ENCODE data around the gene PFKM.
A peak's percentile ranks its signal among the peaks of the same experiment; 100 is the strongest.

The PFKM gene

DNA sequence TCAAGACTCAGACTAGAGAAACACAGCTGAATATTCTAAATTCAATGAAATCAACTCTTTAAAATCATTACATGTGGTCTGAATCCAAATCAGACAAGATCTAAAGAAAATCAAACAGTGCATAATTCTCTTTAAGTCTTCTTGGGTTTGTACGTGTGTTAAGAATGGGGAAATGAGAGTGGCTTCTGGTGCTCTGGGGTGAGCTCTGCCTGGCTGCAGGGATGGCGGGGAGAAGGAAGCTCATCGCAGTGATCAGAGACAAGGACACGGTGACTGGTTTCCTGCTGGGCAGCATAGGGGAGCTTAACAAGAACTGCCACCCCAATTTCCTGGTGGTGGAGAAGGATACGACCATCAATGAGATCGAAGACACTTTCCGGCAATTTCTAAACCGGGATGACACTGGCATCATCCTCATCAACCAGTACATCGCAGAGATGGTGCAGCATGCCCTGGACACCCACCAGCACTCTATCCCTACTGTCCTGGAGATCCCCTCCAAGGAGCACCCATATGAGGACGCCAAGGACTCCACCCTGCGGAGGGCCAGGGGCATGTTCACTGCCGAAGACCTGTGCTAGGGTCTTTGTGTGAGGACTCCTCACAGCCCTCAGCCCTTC is 34.2 kb upstream of the PFKM start:
- no peak overlapping the region for H3K4me3 ChIP-seq (ENCODE audit: low read length)
- no peak overlapping the region for H3K4me2 ChIP-seq (ENCODE audit: low read length)
- H2AFZ ChIP-seq (ENCODE audit: low read depth, low read length) = no peak overlapping the region
- H3K9me3 ChIP-seq (ENCODE audit: insufficient read depth, low read length) = no peaks in the 10 kb centered on the region
- H3K27ac ChIP-seq (ENCODE audit: low read length) = 0 out of 2 replicates have a peak overlapping the region, but pooled peaks have one; percentile 8
- peaks cover 33% of the 10 kb centered on the region for H3K36me3 ChIP-seq (replicated peaks; ENCODE audit: low read depth, low read length)
- H3K4me1 ChIP-seq (ENCODE audit: low read length) = peaks cover 8% of the 10 kb centered on the region
- H3K27me3 ChIP-seq (ENCODE audit: low read depth, low read length) = no peaks in the 10 kb centered on the region
- no peak for TF ChIP-seq EZH2phosphoT487 (IDR thresholded peaks at IDR 0.05; ENCODE audit: low read depth)
- TF ChIP-seq, protein P1, sequence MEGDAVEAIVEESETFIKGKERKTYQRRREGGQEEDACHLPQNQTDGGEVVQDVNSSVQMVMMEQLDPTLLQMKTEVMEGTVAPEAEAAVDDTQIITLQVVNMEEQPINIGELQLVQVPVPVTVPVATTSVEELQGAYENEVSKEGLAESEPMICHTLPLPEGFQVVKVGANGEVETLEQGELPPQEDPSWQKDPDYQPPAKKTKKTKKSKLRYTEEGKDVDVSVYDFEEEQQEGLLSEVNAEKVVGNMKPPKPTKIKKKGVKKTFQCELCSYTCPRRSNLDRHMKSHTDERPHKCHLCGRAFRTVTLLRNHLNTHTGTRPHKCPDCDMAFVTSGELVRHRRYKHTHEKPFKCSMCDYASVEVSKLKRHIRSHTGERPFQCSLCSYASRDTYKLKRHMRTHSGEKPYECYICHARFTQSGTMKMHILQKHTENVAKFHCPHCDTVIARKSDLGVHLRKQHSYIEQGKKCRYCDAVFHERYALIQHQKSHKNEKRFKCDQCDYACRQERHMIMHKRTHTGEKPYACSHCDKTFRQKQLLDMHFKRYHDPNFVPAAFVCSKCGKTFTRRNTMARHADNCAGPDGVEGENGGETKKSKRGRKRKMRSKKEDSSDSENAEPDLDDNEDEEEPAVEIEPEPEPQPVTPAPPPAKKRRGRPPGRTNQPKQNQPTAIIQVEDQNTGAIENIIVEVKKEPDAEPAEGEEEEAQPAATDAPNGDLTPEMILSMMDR (IDR thresholded peaks at IDR 0.05; ENCODE audit: low read depth, low read length) = no peak
- H4K20me1 ChIP-seq (ENCODE audit: insufficient read depth, low read length) = no peaks in the 10 kb centered on the region
- H3K9ac ChIP-seq (ENCODE audit: low read length) = no peak overlapping the region
- no peaks in the 10 kb centered on the region for H3K79me2 ChIP-seq (ENCODE audit: low read length)

DNA sequence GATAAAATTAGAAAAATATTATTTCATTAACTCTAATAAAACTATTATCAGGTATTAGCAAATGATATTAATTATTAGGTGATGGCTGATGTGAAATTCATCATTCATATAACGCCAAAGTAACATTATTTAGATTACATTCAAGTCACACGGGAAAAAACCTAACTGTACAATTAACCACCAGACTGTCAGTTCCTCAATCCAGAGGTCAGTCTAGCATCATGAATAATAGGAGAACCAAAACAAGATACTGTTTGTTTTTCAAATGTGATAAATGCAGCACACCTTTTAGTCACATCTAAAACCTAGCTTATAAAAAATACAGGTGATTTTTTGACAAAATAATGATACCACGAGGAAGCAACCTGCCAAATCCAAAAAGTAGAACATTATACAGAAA is 32.8 kb upstream of the PFKM start:
- TF ChIP-seq, protein P1 (IDR thresholded peaks at IDR 0.05; ENCODE audit: low read depth, low read length) = no peak
- no peak for TF ChIP-seq EZH2phosphoT487 (IDR thresholded peaks at IDR 0.05; ENCODE audit: low read depth)
- Histone ChIP-seq H2AFZ (ENCODE audit: low read depth, low read length) (no peak overlapping the region), H3K27me3 (ENCODE audit: low read depth, low read length) (no peaks in the 10 kb centered on the region), H3K9me3 (ENCODE audit: insufficient read depth, low read length) (no peaks in the 10 kb centered on the region), H3K27ac (ENCODE audit: low read length) (no peak overlapping the region), H3K4me2 (ENCODE audit: low read length) (no peak overlapping the region), H3K9ac (ENCODE audit: low read length) (no peak overlapping the region), H3K36me3 (replicated peaks; ENCODE audit: low read depth, low read length) (peaks cover 27% of the 10 kb centered on the region), H3K79me2 (ENCODE audit: low read length) (no peaks in the 10 kb centered on the region), H3K4me3 (ENCODE audit: low read length) (no peak overlapping the region), H4K20me1 (ENCODE audit: insufficient read depth, low read length) (no peaks in the 10 kb centered on the region), H3K4me1 (ENCODE audit: low read length) (peaks cover 8% of the 10 kb centered on the region)

DNA sequence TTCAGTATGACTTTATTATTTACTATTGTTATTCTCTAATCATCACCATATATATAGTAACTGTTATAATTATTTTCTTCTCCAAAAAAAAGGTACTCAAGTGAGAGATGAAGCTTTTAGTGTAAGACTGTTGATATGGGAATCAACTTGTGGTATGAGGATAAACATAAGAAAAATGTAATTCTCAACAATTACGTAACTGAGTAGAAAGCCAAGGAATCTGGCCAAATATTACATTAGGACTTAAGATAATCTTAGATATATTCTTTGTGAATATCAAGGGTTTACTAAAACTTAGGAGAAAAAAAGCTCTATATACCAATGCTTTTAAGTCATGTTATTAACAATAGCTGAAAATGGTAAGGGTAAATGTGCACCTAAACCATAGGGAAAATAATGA is 26.6 kb upstream of the PFKM start:
- TF ChIP-seq, protein P1 (IDR thresholded peaks at IDR 0.05; ENCODE audit: low read depth, low read length) = no peak
- TF ChIP-seq EZH2phosphoT487 (IDR thresholded peaks at IDR 0.05; ENCODE audit: low read depth) = no peak
- Histone ChIP-seq H3K9me3 (ENCODE audit: insufficient read depth, low read length) (no peaks in the 10 kb centered on the region), H3K4me1 (ENCODE audit: low read length) (no peaks in the 10 kb centered on the region), H3K27ac (ENCODE audit: low read length) (no peak overlapping the region), H3K4me3 (ENCODE audit: low read length) (no peak overlapping the region), H3K9ac (ENCODE audit: low read length) (no peak overlapping the region), H3K4me2 (ENCODE audit: low read length) (no peak overlapping the region), H2AFZ (ENCODE audit: low read depth, low read length) (no peak overlapping the region), H3K27me3 (ENCODE audit: low read depth, low read length) (no peaks in the 10 kb centered on the region), H3K79me2 (ENCODE audit: low read length) (no peaks in the 10 kb centered on the region; the same call in 1 of the 2 replicates), H4K20me1 (ENCODE audit: insufficient read depth, low read length) (no peaks in the 10 kb centered on the region), H3K36me3 (replicated peaks; ENCODE audit: low read depth, low read length) (peaks cover 30% of the 10 kb centered on the region)

DNA sequence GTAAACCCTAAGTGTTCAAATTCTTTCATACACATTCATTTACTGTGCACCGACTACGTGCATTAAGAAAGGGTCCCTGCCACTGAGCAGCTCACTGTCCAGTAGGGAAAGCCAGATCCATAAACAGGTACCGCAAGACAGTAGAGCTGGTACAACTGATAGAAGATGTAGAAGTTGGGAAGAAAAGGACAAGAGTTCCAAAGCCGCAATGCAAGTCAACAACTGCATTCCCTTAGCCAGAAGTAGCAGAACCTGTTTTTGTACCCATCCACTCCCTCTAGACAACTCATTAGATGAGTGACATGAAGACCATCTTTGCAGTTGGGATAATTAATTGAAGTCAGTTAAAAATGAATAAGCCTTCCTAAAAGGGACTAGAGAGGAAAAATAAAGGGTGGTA is 14.6 kb upstream of the PFKM start:
- Histone ChIP-seq H3K79me2 (ENCODE audit: low read length) (peaks cover 71% of the 10 kb centered on the region), H3K4me3 (ENCODE audit: low read length) (peak overlapping the region; percentile 82), H3K4me1 (ENCODE audit: low read length) (peaks cover 23% of the 10 kb centered on the region), H3K9me3 (ENCODE audit: insufficient read depth, low read length) (no peaks in the 10 kb centered on the region), H4K20me1 (ENCODE audit: insufficient read depth, low read length) (no peaks in the 10 kb centered on the region), H3K27me3 (ENCODE audit: low read depth, low read length) (no peaks in the 10 kb centered on the region), H3K27ac (ENCODE audit: low read length) (peak overlapping the region; percentile 96; the same call in 1 of the 2 replicates), H3K9ac (ENCODE audit: low read length) (peak overlapping the region; percentile 97), H3K36me3 (replicated peaks; ENCODE audit: low read depth, low read length) (peaks cover 3% of the 10 kb centered on the region), H2AFZ (ENCODE audit: low read depth, low read length) (no peak overlapping the region), H3K4me2 (ENCODE audit: low read length) (peak overlapping the region; percentile 94)
- TF ChIP-seq, protein P1 (IDR thresholded peaks at IDR 0.05; ENCODE audit: low read depth, low read length) = no peak
- TF ChIP-seq EZH2phosphoT487 (IDR thresholded peaks at IDR 0.05; ENCODE audit: low read depth) = no peak

All from OCI-LY3 (cell line).